NCI-H1930 (cell line): ENCODE results near the gene CWF19L1.

ENCODE experiments used
- DNase-seq, 2 experiments: peaks; one replicate each; lab custom pipeline; 2025; lab: John Stamatoyannopoulos, UW

Gene CWF19L1

DNA sequence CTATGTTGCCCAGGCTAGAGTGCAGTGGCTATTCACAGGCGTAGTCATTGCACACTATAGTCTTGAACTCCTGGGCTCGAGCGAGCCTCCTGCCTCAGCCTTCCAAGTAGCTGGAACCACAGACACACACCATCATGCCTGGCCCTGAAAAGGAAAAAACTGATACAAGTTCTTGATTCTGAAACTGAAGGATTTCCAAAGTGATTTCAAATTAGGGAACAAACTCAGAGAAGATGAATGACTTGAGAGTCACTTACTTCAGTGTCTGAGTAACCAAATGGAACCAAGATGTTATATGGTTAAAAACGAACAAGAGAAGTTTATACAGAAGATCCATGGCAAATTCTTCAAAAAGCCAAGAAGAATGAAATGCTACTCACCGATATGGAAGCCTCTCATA lies 14.4 kb downstream of the CWF19L1 start:
- no peak for DNase-seq

DNA sequence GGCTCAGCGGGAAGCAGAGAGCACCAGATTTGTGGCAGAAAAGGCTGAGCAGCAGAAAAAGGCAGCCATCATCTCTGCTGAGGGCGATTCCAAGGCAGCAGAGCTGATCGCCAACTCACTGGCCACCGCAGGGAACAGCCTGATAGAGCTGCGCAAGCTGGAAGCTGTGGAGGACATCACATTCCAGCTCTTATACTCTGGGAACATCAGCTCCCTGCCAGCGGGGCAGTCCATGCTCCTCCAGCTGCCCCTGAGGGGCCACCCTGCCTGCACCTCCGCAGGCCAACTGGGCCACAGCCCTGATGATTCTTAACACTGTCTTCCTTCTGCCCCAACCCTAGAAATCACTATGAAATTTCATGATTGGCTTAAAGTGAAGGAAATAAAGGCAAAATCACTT lies 18.6 kb downstream of the CWF19L1 start:
- no peak for DNase-seq

DNA sequence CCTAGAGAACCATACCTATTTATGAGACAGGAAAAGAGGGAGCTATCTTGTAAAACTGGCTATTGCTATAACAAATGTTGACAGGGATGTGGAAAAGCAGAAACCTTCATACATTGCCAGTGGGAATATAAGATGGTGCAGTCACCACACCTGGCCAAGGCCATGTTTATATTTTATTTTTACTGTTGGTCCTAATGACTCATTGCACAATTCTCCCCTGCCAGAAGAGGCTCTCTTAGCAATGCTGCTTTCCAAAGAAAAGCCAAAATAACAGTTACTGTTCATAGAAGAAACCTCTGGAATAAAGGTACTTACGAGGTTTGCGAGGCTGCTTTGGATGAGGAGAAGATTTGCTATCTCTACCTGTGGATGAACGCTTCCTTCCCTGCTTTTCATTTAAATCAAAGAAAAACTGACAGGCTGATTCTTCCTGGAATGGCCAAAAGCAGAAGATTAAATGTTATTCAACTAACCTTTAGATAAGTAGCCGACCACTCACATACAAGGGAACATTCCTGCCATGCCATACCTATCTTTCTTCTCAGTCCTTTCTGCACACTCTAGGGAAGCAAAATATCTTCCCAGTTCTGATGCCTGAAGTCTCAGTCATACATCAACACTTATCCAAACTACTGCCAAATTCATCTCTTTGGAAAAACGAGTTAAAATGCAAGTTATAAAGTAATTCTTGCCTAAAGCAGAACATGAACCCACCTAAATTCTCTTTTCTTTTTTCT lies 21.8 kb downstream of the CWF19L1 start:
- no peak for DNase-seq

DNA sequence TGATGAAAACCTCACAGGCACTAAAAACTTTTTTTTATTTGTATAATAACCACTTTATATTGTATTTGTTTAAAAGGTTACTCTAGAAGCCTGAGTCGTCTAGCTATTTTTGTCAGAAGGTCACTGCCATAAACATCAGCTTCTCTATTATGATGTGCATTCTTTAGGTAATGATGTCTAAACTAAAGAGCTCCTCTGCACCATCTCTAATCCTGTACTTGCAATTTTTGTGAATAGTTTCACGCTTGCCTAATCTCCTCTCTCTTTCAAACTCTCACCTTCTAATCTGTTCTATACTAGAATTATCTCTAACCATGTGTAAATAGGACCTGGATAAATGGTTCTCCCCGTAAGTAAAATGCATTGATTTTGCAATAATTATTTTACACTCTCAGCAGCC lies 27.6 kb downstream of the CWF19L1 start:
- DNase-seq = no peak

DNA sequence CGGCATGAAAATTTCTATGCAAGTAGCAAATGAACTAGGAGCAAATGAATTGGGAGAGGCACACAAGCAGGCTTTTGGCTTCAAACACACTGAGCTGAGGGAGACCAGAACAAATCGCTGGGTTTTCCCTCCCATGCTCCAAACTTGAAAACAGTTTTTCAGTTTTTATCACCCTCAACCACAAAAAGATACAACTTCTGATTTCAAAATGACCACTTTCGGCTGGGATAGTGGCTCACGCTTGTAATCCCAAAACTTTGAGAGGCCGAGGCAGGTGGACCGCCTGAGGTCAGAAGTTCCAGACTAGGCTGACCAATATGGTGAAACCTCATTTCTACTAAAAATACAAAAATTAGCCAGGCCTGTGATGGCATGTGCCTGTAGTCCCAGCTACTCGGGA lies 29.0 kb downstream of the CWF19L1 start:
- DNase-seq = no peak

DNA sequence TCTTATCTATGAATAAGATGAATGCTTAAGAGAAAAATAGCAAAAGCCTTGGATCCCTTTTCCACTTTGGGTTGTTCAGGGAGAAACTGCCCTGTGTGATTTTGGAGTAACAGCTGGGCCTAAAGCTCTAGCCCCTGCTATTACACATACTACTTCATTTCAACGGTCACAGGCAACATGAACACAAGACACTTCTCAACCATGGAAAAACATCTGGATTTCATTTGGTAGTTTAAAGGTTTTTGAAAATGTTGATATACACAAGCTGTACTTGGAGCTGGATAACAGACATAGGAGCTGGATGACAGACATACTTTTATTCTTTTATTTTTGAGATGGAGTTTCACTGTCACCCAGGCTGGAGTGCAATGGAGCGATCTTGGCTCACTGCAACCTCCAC lies 35.3 kb downstream of the CWF19L1 start:
- no peak for DNase-seq

DNA sequence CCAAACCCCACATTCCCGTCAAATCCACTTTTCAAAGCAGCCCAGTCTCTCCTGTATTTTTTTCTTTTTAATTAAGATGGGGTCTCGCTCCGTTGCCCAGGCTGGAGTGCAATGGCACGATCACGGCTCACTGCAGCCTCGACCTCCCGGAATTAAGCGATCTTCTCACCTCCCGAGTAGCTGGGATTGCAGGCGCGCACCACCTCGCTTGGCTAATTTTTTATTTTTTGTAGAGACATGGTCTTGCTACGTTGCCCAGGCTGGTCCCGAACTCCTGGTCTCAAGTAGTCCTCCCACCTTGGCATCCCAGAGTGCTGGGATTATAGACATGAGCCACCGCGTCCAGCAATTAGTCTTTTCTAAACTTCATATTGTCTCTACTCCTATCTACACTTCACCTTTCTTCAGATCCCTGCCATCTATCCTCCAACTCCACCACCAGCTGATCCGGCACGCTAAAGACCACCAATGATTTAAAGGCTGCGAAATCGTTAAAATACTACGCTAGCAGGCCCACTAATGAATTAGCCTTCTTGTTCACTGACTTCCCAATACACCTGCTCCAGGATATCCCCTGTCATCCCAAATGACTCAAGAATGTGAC lies 37.5 kb downstream of the CWF19L1 start:
- DNase-seq = no peak

DNA sequence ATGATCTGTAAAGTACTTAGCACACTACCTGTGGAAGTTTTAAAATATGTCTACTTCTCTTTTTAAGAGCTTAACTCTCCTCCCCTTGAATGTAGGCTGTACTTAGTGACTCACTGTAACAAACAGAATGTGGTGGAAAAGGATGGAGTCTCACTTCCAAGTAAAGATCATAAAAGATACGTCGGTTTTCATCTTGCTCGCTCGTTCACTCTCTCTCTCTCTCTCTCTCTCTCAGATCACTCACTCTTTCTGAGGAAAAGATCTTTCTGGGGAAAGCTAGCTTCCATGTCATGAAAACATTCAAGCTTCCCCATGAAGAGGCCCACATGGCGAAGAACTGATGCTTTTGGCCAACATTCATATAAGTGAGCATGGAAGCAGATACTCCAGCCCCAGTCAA lies 43.6 kb downstream of the CWF19L1 start:
- DNase-seq = no peak

DNA sequence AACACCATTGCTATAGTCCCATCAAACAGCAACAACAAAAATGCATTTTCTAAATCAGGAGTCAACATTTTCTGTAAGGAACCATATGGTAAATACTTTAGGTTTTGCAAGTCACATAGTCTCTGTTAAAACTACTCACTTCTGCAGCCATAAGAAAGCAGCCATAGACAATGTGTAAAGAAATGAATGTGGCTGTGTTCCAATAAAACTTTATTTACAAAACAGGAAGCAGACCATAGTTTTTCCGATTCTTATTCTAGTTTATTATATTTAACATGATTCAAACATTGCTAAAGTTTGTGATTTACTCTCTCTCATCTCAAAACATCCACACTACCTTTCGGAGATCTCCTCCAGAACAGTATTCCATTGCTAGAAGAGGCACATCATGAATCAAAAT lies 44.9 kb downstream of the CWF19L1 start:
- no peak for DNase-seq

DNA sequence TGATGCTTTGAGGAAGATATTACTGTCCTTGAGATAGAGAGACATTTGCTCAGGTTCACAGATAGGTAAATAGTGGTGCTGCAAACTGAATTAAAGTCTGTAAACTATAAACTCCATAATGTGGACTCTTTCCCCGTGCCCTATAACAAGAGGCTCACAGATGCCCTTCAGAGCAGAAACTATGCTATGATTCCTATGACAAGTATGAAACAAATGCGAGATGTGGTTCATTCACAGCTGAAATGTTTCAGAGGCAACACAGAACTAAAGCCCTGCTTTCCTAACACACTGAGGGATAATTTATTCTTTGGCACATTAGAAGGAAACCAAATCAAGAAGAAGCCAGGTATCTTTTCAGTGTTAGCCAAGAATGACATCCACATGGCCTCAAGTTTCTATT lies 51.4 kb downstream of the CWF19L1 start:
- DNase-seq = no peak

DNA sequence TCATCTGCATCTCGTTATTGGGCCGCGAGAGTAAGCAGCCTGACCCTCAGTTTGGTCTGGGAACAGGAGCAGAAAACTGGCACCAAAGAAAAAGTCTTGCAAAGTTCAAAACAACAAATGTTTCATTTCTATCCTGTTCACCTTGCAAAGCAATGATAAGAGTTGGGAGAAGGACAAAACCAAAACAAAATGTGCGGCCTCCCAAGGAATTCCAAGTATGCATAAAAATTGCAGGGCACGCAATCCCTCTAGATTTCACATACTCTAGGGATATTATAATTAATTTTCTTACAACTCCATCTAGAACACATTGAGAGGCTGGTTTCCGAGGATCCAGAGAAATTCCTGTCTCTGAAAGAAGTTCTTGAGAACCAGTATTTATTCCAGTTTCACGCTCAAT lies 58.1 kb downstream of the CWF19L1 start:
- no peak for DNase-seq

DNA sequence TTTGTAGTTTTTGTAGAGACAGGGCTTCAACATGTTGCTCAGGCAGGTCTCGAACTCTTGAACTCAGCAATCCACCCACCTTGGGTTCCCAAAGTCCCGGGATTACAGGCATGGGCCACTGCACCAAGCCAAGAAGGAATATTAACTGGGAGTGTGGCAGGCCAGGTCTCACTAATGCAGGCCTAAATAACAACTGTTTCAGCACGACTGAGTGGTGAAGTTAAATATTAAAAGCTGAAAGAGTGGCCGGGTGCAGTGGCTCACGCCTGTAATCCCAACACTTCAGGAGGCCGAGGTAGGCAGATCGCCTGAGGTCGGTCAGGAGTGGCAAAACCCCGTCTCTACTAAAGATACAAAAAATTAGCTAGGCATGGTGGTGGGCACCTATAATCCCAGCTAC lies 59.2 kb downstream of the CWF19L1 start:
- no peak for DNase-seq

DNA sequence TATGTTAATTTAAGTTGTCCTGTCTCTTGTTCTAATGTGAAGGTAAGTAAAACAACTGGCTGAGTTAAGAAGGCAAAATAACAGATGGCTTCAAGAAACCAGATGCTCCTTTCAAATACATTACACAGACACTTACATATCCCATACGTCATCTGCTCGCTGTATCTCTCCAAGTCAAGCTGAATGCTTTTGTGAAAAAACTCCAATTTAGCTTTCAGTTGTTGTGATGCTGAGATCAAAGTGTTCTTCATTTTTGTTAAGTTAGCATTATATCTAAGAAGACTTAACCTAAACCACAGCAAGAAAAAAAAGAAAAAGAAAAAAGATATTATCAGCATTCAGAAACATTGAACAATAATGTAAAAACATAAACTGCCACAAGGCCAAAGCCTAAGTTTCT lies 63.1 kb downstream of the CWF19L1 start:
- no peak for DNase-seq

DNA sequence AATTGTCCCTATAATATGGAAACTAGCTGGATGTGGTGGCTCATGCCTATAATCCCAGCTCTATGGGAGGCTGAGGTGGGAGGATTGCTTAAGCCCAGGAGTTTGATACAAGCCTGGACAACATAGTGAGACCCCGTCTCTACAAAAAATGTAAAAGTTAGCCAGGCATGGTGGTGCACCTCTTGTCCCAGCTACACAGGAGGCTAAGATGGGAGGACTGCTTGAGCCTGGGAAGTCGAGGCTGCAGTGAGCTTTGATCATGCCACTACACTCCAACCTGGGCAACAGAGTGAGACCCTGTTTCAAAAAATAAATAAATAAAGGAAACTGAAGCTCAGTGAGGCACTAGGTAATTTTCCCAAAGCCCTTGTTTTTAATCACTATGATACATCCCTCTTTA lies 65.9 kb downstream of the CWF19L1 start:
- DNase-seq = no peak

DNA sequence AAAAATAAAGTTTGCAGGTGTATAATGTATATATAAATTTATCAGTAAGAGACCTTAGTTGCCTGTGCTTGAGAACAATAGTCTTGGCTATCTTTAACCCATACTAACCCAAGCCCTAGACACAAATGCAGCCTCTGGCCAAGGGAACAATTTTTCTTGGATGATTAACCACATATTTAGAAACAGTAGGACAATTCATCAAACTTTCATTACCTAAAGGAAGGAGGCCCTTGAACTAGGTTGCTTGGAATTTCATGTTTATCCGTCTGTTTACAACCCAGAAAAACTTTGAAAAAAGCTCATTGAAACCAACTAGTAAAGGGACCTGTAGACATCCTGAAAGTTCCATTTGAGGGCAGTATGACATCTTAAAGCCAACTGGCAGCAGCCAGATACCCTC lies 72.7 kb downstream of the CWF19L1 start:
- no peak for DNase-seq

DNA sequence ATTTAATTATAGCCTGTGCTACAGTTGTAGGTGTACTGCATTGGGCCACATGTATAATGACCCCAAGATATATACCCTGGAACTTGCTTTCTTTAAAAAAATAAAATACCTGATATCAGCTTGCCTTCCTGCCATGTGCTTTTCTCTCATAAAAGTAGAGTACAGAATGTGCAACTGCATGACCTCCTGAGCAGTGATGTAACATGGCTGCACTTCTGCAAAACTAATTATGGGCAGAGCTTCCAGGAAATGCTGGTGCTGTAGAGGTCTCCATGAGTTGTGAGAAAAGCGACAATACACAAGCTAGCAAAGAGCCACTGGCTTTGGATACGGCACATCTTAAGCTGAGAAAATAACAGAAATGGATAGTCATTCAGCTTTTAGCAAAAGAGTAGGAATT lies 75.1 kb downstream of the CWF19L1 start:
- no peak for DNase-seq

DNA sequence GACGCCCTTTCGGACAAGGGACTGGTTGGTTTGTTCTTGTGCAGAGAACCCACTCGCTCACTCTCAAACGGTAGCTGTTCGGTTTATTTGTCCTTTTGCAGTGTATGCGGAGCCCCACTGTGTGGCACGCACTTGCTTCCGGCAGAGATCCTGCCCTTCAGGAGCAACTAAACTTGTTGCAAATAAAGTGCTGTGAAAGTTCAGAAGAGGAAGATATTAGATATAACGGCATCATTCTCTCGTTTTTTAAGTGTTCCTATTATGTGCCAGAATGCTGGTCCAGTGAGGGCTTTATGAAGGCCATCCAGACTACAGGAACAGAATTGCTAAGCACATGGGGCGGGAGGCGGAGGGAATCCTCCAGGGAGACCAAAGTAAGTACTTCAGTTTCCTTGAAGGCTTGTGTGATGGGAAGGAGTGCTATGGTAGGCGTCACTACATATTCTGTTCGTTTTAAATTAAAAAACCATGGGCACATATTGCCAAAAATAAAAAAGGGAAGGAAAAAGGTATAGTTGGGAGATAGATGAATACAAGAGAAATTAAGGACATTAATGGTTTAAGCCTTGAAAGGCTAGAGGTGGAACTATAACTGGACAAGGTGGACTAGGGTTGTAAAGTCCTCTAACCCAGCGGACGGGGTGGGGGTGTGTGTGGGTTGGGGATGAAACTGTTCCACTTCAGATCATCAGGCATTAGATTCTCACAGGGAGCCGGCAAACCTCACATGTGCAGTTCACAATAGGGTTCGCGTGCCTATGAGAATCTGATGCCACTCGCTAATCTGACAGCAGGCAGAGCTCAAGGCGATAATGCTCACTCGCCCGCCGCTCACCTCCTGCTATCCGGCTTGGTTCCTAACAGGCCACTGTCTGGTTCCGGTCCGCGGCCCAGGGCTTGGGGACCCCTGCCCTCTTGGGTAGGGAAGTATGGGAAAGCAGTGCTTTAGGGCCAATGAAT lies 80.9 kb downstream of the CWF19L1 start:
- no peak for DNase-seq

DNA sequence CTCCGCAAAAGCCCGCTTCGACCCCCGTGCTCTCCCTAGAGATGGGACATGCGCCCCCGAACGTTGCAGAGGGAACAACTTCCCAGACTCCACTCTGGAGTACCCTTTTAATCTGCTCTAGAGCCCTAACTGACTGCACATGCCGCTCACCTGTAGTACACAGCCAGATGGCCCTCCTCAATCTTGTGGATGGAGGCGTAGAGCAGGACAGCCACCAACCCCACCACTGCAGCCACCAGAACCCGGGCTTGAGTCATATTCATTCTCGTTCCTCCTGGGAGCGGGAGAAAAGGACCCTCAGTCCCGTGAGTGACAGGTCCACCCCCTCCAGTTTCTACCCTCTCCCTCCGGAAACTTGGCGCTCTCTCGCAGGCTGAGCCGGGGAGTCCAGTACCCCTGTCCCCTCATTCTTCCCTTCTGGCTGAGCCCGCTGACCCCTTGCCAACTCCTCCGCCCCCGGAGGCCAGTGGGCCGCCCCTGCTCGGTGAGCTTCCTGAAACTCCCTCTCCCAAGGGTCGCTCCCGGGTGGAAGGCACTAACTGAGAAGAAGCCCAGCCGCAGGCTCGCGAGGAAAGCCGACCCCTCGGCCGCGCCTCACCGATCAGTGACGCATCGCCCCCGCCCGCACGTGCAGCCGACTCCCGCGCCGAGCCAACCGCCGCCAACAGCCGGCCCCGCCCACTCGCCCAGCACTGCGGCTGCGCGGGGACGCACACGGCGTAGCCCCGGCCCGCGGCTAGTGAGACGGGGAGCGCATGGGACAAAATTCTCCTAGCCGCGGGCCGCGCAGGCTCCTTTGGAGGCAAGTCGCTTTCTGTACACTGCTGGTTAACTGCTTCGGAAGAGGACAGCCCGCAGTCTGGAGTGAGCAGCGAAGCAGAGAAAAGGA lies 81.8 kb downstream of the CWF19L1 start, which contains the start of gene ERLIN1:
TSS of gene ERLIN1 (minus strand) at position 666 of the 889 bp plus-strand sequence. CDS start at position 263, 403 bp downstream.
- peak; percentile 79 to 82 for DNase-seq

DNA sequence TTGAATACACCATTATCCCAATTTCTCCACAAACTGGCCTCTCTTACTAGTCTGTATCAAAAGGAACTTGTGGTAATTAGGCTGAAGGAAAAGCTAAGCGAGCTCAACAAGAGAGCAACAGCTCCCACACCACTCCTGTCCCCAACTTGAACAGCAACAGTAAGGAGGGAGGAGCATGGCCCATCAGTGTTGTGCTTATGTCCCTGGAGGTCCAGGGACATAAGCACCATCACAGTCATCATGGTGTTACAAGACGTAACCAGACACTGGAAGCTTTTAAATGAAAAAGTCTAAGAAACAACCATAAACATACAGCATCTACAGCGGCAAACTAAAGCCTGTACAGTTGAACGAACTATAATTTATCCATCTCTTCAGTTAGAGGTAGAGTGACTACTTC lies 82.6 kb downstream of the CWF19L1 start:
- DNase-seq = no peak

DNA sequence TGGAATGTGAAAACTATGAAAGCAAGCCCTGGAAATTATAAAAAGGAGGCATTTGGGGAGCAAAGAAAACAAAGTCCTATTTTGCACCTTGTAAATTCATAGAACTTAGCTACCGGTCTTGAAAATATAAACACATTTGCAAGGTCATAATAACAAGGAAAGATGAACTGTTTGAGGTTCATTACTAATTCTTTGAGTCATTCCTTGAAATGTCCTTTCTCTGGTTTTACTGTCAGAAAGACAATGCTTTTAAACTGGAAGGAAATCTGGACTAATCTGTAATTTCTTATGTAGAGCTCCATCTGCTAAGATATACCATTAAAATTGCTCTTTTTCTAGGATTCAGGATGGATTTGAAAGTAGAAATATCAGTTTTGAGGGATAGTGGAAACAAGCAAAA lies 83.0 kb downstream of the CWF19L1 start:
- DNase-seq = no peak

DNA sequence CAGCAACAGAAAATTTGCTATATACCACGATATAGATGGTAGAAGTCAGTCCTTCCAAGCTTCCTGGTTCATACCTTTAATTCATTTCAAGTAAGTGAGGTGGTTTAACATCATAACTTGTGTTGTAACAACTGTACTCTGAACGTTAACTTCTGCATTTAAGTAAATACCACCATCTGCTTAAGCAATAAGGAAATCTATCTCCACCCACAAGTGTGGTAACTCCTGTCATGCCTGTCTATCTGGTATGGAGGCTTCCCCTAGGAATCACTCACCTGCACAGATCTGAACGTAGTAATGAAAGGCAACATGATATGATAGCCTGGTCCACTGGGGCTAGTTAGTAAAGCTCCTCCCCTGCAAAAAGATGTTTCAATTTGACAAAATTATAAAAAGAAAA lies 84.0 kb downstream of the CWF19L1 start:
- no peak for DNase-seq

DNA sequence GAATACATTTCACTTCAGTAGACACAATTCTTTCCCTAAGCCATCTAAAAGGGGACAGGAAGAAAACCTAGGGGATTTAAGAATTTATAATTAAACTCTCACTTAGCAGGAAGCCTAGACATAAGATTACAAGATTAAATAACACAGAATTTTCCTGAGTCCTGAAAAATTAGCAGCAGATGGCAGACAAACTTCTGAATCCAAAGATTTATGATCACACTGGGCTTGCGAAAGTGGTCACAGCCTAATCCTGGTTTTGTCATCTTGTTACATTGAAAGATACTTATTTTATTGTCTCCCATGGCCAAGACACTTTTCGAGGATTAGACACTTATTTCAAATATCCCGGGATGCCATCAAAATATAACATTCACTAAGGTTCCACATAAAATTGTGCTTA lies 84.5 kb downstream of the CWF19L1 start:
- DNase-seq = no peak
